Panc1 (cell line): Measurements from ENCODE around the gene SIAE. TPM values are rescaled to one million over a fixed set of nuclear protein-coding genes. Genes with fewer than 3 reads are reported as not detected.

Source experiments
- ATAC-seq: fragments of 200-7000 bp; cut with Tn5 transposase; 2 replicates; pipeline ENCODE4 v1.9.1; 2020; ENCODE audit warnings: mild to moderate bottlenecking, moderate library complexity
- BruUV-seq: library from RNA; stranded (reverse); fragments of 400-500 nt; replicated peaks from 2 replicates; lab custom pipeline; 2021; lab: Mats Ljungman, UMichigan
- CTCF ChIA-PET: fragments of 300-600 bp; sonication (Branson Sonifier 250); formaldehyde crosslinking; loops from one replicate; lab custom pipeline; 2022; ENCODE audit warnings: antibody characterized with exemption; lab: Charles Lee
- POLR2A ChIA-PET: fragments of 300-600 bp; sonication (Branson Sonifier 250); formaldehyde crosslinking; loops from one replicate; lab custom pipeline; 2022; ENCODE audit warnings: antibody characterized with exemption; lab: Charles Lee
- DNase-seq: peaks from one replicate; pipeline ENCODE4 v3.0.0-alpha.2; 2010; ENCODE audit warnings: low read depth, low spot score
- H3K27ac ChIP-seq: 2 replicates; pipeline ENCODE4 v1.5.1; 2011; ENCODE audit warnings: mild to moderate bottlenecking, low read length, inconsistent platforms
- H3K27me3 ChIP-seq: fragments of 200-500 bp; sonication (Bioruptor generic); 2 replicates; pipeline ENCODE4 v1.6.0; 2014; ENCODE audit warnings: low read length, inconsistent platforms; ENCODE audit not compliant: control insufficient read depth, insufficient read depth
- H3K36me3 ChIP-seq: fragments of 200-500 bp; sonication (Bioruptor generic); 2 replicates; pipeline ENCODE4 v1.5.1; 2014; ENCODE audit warnings: inconsistent platforms, mild to moderate bottlenecking, low read length, moderate library complexity; ENCODE audit not compliant: control insufficient read depth, insufficient read depth
- H3K4me1 ChIP-seq: 2 replicates; pipeline ENCODE4 v1.5.1; 2011; ENCODE audit warnings: inconsistent platforms, mild to moderate bottlenecking, low read length, moderate library complexity; ENCODE audit not compliant: control insufficient read depth, insufficient read depth
- H3K4me3 ChIP-seq, 2 experiments: 2 replicates each; pipeline ENCODE4 v1.5.1; 2011 to 2012; ENCODE audit warnings: low read depth in 2 of 2, low read length in 2 of 2, mild to moderate bottlenecking in 2 of 2, inconsistent platforms in 1 of 2, moderate library complexity in 1 of 2
- H3K9me3 ChIP-seq: fragments of 200-500 bp; sonication (Bioruptor generic); 2 replicates; pipeline ENCODE4 v1.5.1; 2014; ENCODE audit warnings: low read depth, mild to moderate bottlenecking, inconsistent platforms, low read length, moderate library complexity; ENCODE audit not compliant: control insufficient read depth, insufficient read depth
- POLR2AphosphoS5 ChIP-seq: IDR thresholded peaks from 2 replicates; pipeline ENCODE4 v1.6.1; 2012; ENCODE audit warnings: mild to moderate bottlenecking, low read depth, low read length, moderate library complexity
- in situ Hi-C: cut with HindIII; loops from 2 replicates; pipeline ENCODE4 v1.10.0; 2016; ENCODE audit warnings: low sequenced_read_pairs, low pct_unique_long_range_greater_than_20kb
- intact Hi-C: fragments of 100-400 bp; cut with micrococcal nuclease; formaldehyde crosslinking; loops from one replicate; pipeline ENCODE4 v1.10.0; 2022; ENCODE audit not compliant: unreplicated experiment
- total RNA-seq: library from RNA; stranded (reverse); gene quantifications from one replicate; pipeline ENCODE4 v1.2.1, GENCODE V29; 2021; ENCODE audit not compliant: unreplicated experiment
- TF ChIP-seq, protein P1 (sequence below): fragments of 450-650 bp; IDR thresholded peaks from 2 replicates; pipeline ENCODE4 v1.5.1; 2017; ENCODE audit warnings: mild to moderate bottlenecking

SIAE gene
- total RNA-seq, 1 experiment from 2014 or later: 14.9 TPM

DNA sequence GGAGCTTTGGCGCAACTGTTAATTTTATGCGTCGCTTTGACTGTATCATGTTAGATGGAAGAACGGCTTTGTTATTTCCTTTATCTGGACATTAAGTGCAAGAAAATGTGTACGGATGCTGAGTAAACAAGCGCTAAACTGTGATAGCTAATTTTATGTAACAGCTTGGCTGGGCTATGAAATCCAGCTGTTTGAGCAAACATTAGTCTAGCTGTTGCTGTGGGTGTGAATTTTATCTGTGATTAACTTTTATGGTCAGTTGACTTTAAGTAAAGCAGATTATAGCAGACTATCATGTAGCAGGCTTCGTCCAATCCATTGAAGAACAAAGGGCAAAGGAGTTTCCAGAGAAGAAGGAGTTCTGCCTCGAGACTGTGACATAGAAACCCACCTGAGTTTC is 89.8 kb downstream of the SIAE start:
- in situ Hi-C loops (no loop called here), intact Hi-C loops (no loop called here)
- no peak for ATAC-seq
- H3K9me3 ChIP-seq: no peaks in the 10 kb centered on the region
- DNase-seq: no peak
- POLR2A ChIA-PET: no interaction called here
- H3K27ac ChIP-seq: no peak overlapping the region
- no peaks in the 10 kb centered on the region for H3K4me1 ChIP-seq
- no TSS peak for BruUV-seq
- no peak overlapping the region for H3K4me3 ChIP-seq
- H3K27me3 ChIP-seq: peaks cover 3% of the 10 kb centered on the region; the same call in 1 of the 2 replicates
- H3K36me3 ChIP-seq: no peaks in the 10 kb centered on the region
- TF ChIP-seq, protein P1, sequence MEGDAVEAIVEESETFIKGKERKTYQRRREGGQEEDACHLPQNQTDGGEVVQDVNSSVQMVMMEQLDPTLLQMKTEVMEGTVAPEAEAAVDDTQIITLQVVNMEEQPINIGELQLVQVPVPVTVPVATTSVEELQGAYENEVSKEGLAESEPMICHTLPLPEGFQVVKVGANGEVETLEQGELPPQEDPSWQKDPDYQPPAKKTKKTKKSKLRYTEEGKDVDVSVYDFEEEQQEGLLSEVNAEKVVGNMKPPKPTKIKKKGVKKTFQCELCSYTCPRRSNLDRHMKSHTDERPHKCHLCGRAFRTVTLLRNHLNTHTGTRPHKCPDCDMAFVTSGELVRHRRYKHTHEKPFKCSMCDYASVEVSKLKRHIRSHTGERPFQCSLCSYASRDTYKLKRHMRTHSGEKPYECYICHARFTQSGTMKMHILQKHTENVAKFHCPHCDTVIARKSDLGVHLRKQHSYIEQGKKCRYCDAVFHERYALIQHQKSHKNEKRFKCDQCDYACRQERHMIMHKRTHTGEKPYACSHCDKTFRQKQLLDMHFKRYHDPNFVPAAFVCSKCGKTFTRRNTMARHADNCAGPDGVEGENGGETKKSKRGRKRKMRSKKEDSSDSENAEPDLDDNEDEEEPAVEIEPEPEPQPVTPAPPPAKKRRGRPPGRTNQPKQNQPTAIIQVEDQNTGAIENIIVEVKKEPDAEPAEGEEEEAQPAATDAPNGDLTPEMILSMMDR: no peak
- TF ChIP-seq POLR2AphosphoS5: no peak
- CTCF ChIA-PET: no interaction called here

Other genes starting within 250 kb of the SIAE start
- not detected for gene OR8B4, start 248.9 kb downstream of the SIAE start, total RNA-seq
- gene OR8B8, start 228.0 kb downstream of the SIAE start, total RNA-seq: not detected
- not detected for gene OR8B12, start 130.1 kb downstream of the SIAE start, total RNA-seq
- gene OR8A1, start 103.7 kb downstream of the SIAE start, total RNA-seq: not detected
- not detected for gene PANX3, start 62.3 kb downstream of the SIAE start, total RNA-seq
- gene TBRG1, start 50.9 kb downstream of the SIAE start, total RNA-seq: 35.0 TPM
- 10.1 TPM for gene SPA17, start 165 bp upstream of the SIAE start, total RNA-seq
- 5.7 TPM for gene NRGN, start 66.2 kb upstream of the SIAE start, total RNA-seq
- gene VSIG2, start 78.5 kb upstream of the SIAE start, total RNA-seq: not detected
- 1.6 TPM for gene ESAM, start 88.6 kb upstream of the SIAE start, total RNA-seq
- gene MSANTD2, start 126.7 kb upstream of the SIAE start, total RNA-seq: 20.5 TPM
- gene ROBO3, start 191.7 kb upstream of the SIAE start, total RNA-seq: 12.0 TPM
- 0.26 TPM for gene ROBO4, start 224.1 kb upstream of the SIAE start, total RNA-seq
- gene HEPN1, start 245.5 kb upstream of the SIAE start, total RNA-seq: not detected